A673 (cell line): Measurements from ENCODE around the gene CCDC198. TPM values are rescaled to one million over a fixed set of nuclear protein-coding genes. Genes with fewer than 3 reads are reported as not detected.

Source experiments
- BruUV-seq: library from RNA; stranded (reverse); fragments of 400-500 nt; replicated peaks from 2 replicates; lab custom pipeline; 2021; lab: Mats Ljungman, UMichigan
- CTCF ChIA-PET: fragments of 300-600 bp; sonication (Branson Sonifier 250); formaldehyde crosslinking; loops from one replicate; lab custom pipeline; 2022; ENCODE audit warnings: antibody characterized with exemption; lab: Charles Lee
- POLR2A ChIA-PET: fragments of 300-600 bp; sonication (Branson Sonifier 250); formaldehyde crosslinking; loops from one replicate; lab custom pipeline; 2022; ENCODE audit warnings: antibody characterized with exemption; ENCODE audit not compliant: low non-redundant PET; lab: Charles Lee
- DNase-seq: peaks from one replicate; pipeline ENCODE4 v3.0.0-alpha.2; 2015; ENCODE audit warnings: low spot score
- H3K27ac ChIP-seq: fragments of 200-600 bp; sonication (generic); 2 replicates; pipeline ENCODE4 v1.5.1; 2016; ENCODE audit warnings: mixed run types, low read depth, mild to moderate bottlenecking, mixed read lengths, antibody characterized with exemption, low read length; ENCODE audit not compliant: poor library complexity, severe bottlenecking
- H3K27me3 ChIP-seq: fragments of 200-600 bp; sonication (generic); replicated peaks from 2 replicates; pipeline ENCODE4 v1.6.1; 2017; ENCODE audit warnings: mixed run types, low read depth, mild to moderate bottlenecking, mixed read lengths, antibody characterized with exemption, low read length; ENCODE audit not compliant: insufficient read depth, poor library complexity
- H3K36me3 ChIP-seq: fragments of 200-600 bp; sonication (generic); 2 replicates; pipeline ENCODE4 v1.6.1; 2016; ENCODE audit warnings: mixed run types, mild to moderate bottlenecking, mixed read lengths, antibody characterized with exemption, low read length; ENCODE audit not compliant: insufficient read depth, poor library complexity, severe bottlenecking
- H3K4me1 ChIP-seq: fragments of 200-600 bp; sonication (generic); 2 replicates; pipeline ENCODE4 v1.6.1; 2017; ENCODE audit warnings: mixed run types, mild to moderate bottlenecking, mixed read lengths, antibody characterized with exemption, low read length; ENCODE audit not compliant: insufficient read depth, poor library complexity, severe bottlenecking
- H3K4me3 ChIP-seq: fragments of 200-600 bp; sonication (generic); 2 replicates; pipeline ENCODE4 v1.5.1; 2016; ENCODE audit warnings: low read depth, mixed run types, mild to moderate bottlenecking, mixed read lengths, low read length; ENCODE audit not compliant: poor library complexity, severe bottlenecking
- H3K9me3 ChIP-seq: fragments of 200-600 bp; sonication (generic); 2 replicates; pipeline ENCODE4 v1.6.1; 2016; ENCODE audit warnings: mixed run types, low read depth, mild to moderate bottlenecking, mixed read lengths, antibody characterized with exemption, low read length; ENCODE audit not compliant: poor library complexity, severe bottlenecking
- CTCF ChIP-seq: fragments of 300-800, 200-600 bp; sonication (generic); conservative IDR thresholded peaks from 2 replicates; pipeline ENCODE4 v1.5.1; 2017; ENCODE audit warnings: low read depth, mild to moderate bottlenecking, antibody characterized with exemption, low read length, moderate library complexity, mixed read lengths
- EZH2 ChIP-seq: fragments of 200-600 bp; sonication (generic); IDR thresholded peaks from 2 replicates; pipeline ENCODE4 v1.6.1; 2017; ENCODE audit warnings: borderline replicate concordance, low read depth, mild to moderate bottlenecking, mixed read lengths, antibody characterized with exemption, low read length; ENCODE audit not compliant: poor library complexity, severe bottlenecking
- intact Hi-C: fragments of 100-400 bp; cut with micrococcal nuclease; formaldehyde crosslinking; loops from one replicate; pipeline ENCODE4 v1.10.0; 2022; ENCODE audit not compliant: unreplicated experiment
- total RNA-seq: library from RNA; stranded (reverse); gene quantifications from 2 replicates; pipeline ENCODE4 v1.2.3, GENCODE V29; 2021

CCDC198 gene
- total RNA-seq, 1 experiment from 2014 or later, result not detected

GRCh38 chr14:57508756-57509155, 15.1 kb upstream of the CCDC198 start:
- Histone ChIP-seq H3K9me3 (no peaks in the 10 kb centered on the region), H3K27me3 (no peaks in the 10 kb centered on the region), H3K27ac (no peak overlapping the region), H3K4me1 (no peaks in the 10 kb centered on the region), H3K36me3 (no peaks in the 10 kb centered on the region), H3K4me3 (no peak overlapping the region)
- intact Hi-C loops, result no loop called here
- ChIA-PET CTCF (no interaction called here), POLR2A (no interaction called here)
- no peak for DNase-seq
- BruUV-seq, result no TSS peak
- TF ChIP-seq CTCF (no peak), EZH2 (no peak)

- TF ChIP-seq CTCF, result no peak
- TF ChIP-seq EZH2, result no peak
- CTCF ChIA-PET, result no interaction called here
- POLR2A ChIA-PET, result no interaction called here
- no peaks in the 10 kb centered on the region for H3K36me3 ChIP-seq
- no peak overlapping the region for H3K27ac ChIP-seq
- peak; percentile 53 for DNase-seq
- intact Hi-C loops, result no loop called here
- no peaks in the 10 kb centered on the region for H3K9me3 ChIP-seq
- H3K27me3 ChIP-seq, result no peaks in the 10 kb centered on the region
- H3K4me1 ChIP-seq, result peaks cover 4% of the 10 kb centered on the region
- H3K4me3 ChIP-seq, result no peak overlapping the region
- BruUV-seq, result no TSS peak
Observed at GRCh38 chr14:57502586-57503254, 9.1 kb upstream of the CCDC198 start.

DNA sequence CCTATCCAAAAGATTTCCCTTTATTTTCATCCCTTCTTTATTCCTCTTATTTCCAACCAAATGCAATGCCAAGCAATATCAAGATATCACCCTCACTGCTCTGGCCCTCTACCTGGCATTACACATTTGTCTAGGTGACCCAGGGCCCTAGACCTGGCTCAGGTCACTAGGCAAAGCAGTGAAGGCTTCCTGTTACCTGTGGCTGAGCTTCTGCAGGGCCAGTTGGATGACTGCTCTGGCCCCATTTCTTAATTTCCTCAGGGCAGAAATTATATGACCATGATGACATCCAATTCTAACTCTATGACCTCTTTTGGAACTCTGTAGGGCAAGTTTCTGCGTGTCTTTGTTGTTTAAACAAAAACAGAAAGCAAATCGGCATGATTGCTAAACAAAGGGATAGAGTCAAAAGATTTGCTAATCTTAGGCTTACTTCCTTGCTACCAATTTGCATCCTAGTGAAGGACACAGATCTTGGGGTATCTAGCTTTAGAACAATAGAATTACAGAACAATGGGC, 7.4 kb upstream of the CCDC198 start:
- Histone ChIP-seq H3K4me1 (peaks cover 4% of the 10 kb centered on the region), H3K9me3 (no peaks in the 10 kb centered on the region), H3K27ac (no peak overlapping the region), H3K36me3 (no peaks in the 10 kb centered on the region), H3K27me3 (no peaks in the 10 kb centered on the region), H3K4me3 (no peak overlapping the region)
- intact Hi-C loops, result no loop called here
- POLR2A ChIA-PET, result interaction anchor here (0.7 kb wide), 1 partner anchor 498 kb away, joined by 4 read pairs; no protein-coding TSS in a partner anchor
- TF ChIP-seq CTCF, result no peak
- no peak for TF ChIP-seq EZH2
- CTCF ChIA-PET, result no interaction called here
- BruUV-seq, result no TSS peak
- no peak for DNase-seq
